ENCODE results near the gene DNHD1.

GRCh38 chr11:6553634-6554033 lies 56.6 kb downstream of the DNHD1 start:
- TF ChIP-seq CREB3 (tag; conservative IDR thresholded peaks at IDR 0.05; ENCODE audit: low read depth) (no peak), NCOA2 (IDR thresholded peaks at IDR 0.05; ENCODE audit: partially characterized antibody in 2 of 2) (no peak), YY1 (IDR thresholded peaks at IDR 0.05; ENCODE audit: borderline replicate concordance in 1 of 3, control insufficient read depth in 1 of 3, extremely low read depth in 1 of 3, insufficient read depth in 3 of 3, insufficient read length in 1 of 3, insufficient replicate concordance in 2 of 3, low read depth in 1 of 3, low read length in 2 of 3) (no peak), FOXP4 (CRISPR knock-in tag; IDR thresholded peaks at IDR 0.05; ENCODE audit: borderline replicate concordance) (no peak), POLR2AphosphoS5 (IDR thresholded peaks at IDR 0.05; ENCODE audit: control insufficient read depth, insufficient read depth, low read depth, low read length) (no peak), ZNF274 (IDR thresholded peaks at IDR 0.05; ENCODE audit: borderline replicate concordance, low read depth, low read length) (no peak), POLR2A (conservative IDR thresholded peaks at IDR 0.05) (no peak), TAF1 (IDR thresholded peaks at IDR 0.05; ENCODE audit: control insufficient read depth, extremely low read depth, insufficient read depth, low read length, severe bottlenecking) (no peak), EZH2 (IDR thresholded peaks at IDR 0.05; ENCODE audit: borderline replicate concordance, low read depth, low read length) (no peak)
